Measurements from ENCODE around the gene GFPT2.

The GFPT2 gene

GRCh38 chr5:180353048-180353979, at the start of gene GFPT2:
GFPT2 (minus strand) TSS chr5:180353336; CDS start chr5:180353217, 119 bp downstream.
- DNase-seq = peak; percentile 73

DNA sequence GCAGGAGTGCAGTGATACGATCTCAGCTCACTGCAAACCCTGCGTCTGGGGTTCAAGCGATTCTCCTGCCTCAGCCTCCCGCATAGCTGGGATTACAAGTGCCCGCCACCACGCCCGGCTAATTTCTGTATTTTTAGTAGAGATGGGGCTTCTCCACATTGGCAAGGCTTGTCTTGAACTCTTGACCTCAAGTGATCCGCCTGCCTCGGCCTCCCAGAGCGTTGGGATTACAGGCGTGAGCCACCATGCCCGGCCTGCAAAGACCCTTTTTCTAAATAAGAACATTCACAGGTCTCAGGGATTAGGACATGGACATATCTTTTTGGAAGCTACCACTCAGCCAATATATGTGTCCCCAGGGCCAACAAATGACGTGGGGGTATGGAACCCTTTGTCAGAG, 49.6 kb upstream of the GFPT2 start:
- DNase-seq = no peak

DNA sequence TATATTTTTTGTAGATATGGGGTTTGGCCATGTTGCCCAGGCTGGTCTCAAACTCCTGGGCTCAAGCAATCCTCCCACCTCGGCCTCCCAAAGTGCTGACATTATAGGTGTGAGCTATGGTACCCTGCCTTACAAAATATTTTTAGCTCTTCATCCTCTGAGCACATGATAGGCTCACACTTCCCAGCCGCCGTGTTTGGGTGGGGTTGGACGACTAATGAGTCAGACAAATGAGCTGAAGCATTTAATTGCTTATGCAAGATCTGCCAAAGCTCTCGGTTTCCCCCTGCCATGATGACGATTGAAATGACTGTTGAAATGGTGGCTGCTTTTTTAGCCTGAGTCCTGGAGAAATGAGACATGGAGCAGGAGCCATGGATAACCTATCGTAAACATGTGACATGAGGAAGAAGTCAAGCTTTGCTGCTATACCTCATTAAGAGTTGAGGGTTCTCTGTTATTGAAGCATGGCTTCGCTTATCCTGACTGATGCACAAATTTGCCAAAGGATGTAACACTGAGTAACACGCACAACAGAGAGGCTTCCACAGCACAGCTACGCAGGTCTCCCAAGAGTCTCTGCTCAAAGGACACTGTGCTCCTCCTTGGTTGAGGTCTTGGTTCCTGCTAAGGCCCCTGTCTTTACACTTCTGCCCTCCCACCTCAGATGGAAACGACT, 48.2 kb upstream of the GFPT2 start:
- DNase-seq = no peak

DNA sequence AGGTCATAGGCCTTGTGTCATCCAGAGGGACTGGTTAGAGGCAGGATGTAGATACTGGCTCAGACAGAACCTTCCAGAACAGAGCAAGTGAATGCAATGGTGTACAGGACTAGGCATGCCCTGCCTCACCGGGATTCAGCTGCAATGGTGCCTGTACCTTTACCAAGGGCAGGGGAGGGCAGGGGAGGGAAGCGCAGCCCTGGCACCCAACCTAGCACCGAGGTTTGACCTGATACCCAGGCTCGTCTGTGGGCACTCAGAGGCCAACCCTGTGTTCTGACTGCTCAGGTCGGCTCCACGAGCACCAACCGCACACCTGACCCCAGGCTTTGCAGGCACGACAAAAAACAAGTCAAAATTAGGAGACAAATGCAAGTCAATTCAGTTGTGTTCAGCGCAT, 47.3 kb upstream of the GFPT2 start:
- no peak for DNase-seq

DNA sequence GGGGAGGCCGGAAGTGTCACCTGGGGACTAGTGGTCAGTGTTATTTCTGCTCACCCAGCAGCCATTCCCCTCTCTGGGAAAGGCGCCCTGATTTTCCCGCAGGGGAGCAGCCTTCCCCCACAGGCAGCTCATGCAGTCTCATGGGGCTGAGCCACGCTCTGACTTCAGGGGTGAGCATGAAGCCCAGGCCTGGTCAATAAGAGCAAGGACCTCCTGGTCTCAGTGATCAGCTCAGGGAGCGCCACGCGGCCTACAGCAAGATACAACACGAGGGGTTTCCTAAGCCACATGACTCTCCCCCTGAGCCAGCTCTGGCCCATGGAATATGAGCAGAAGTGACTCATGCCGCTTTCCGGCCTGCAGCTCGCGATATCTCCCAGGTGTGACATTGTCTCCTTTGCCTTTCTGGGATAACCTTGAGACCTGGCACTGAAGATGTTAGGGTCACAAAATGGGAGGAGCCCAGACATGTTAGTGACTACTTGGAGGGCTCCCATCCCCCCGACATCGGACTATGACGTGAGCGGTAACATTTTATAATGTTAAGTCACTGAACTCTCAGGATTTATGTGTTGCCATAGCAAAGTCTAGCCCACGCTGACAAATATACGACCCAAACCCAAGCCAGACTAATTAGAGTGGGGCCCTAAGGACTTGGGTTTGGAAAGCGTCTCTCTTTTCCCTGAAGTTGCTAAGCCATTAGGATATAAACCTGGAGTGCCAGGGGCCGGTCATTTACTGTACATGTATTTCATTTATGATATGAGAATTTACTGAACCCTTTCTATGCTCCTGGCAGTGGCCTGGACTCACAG, 46.5 kb upstream of the GFPT2 start:
- no peak for DNase-seq

GRCh38 chr5:180396926-180397325, 43.8 kb upstream of the GFPT2 start:
- DNase-seq = no peak

- DNase-seq = no peak
Observed at GRCh38 chr5:180395540-180396274, 42.6 kb upstream of the GFPT2 start.

DNA sequence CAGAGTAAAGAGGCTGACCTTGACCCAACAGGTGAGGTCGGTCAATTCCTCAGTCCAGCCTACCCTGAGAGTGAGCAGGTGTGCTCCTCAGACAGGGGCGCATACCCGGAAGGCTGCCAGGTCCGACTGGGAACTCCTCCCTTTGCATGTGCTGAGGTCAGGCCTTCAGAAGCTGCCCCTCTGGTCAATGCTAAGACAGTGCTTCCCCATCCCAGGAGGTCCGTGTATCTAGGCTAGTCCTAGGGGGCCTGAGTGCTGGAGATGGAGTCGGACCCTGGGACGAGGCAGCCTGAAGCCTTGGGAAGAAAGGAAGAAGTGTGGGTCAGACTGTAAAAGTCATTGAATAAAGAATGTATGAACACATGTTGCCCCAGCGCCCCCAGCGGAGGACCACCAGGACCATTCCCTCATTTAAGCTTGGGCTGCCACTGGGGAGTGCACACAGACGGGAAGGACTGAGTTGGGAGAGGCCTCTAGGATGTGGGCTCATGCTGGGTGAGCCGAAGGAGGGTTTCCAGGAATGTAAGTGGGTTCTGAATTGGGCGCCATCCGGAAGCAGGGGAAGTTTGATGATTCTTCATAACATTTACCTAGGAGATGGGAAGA, 41.0 kb upstream of the GFPT2 start:
- DNase-seq = no peak

GRCh38 chr5:180391276-180391675, 38.1 kb upstream of the GFPT2 start:
- DNase-seq = no peak

DNA sequence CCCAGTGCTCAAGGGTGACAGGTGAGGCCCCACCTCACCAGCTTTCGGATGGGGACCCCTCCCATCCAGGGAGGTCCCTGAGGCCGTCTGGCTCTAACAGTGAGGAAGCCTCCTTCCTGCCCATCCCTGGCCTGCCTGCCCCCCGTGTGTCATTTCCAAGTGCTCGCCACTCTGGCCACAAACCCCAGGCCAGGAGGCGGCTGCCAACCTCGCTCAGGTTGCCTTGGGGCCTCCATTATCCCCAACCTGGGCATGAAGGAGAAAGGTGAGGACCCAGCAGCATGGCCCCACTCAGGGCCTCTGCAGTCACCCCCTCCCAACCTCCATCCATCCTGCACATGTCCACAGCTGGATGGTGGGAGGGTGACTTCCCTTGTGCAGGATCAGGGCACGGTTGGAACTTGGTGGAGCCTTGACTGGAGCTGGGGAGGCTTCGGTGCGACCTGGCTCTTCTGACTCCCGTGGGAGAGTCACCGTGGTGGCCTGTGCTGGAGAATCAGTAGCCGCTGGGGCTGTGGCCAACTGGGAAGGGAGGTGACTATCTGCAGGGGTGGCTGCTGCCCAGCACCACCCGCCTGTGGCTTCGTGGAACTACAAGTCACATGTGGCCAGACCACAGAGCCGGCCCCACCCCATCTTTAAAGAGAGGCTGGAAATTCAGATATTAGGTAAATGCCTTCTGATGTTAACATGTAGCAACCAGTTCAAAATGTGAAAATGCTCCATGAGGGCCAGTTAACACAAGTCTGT, 37.5 kb upstream of the GFPT2 start:
- DNase-seq = no peak

GRCh38 chr5:180389252-180390101, 36.3 kb upstream of the GFPT2 start:
- DNase-seq = no peak

- DNase-seq = no peak
Observed at GRCh38 chr5:180387798-180388197, 34.7 kb upstream of the GFPT2 start.

DNA sequence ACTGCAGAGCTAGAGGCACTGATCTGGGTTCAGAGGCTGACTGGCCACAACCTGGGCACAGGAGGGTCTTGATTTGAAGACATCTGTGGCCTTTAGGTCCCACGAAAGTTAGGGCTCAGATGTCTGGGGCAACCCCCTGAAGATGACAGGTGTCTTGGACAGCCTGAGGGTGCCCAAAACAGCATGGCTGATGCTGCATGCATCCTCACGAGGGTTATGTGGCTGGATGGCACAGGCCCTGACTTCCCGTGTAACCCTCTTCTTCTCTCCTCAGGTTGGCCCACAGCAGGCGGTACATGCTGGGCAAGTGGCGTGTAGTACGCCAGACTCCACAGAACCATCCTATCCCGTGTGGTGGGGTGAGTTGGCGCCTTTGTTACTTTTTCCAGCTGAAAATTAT, 29.8 kb upstream of the GFPT2 start:
- no peak for DNase-seq

- DNase-seq = no peak
Observed at GRCh38 chr5:180381851-180382480, 28.8 kb upstream of the GFPT2 start.

- DNase-seq = no peak
Observed at GRCh38 chr5:180381428-180381827, 28.3 kb upstream of the GFPT2 start.

DNA sequence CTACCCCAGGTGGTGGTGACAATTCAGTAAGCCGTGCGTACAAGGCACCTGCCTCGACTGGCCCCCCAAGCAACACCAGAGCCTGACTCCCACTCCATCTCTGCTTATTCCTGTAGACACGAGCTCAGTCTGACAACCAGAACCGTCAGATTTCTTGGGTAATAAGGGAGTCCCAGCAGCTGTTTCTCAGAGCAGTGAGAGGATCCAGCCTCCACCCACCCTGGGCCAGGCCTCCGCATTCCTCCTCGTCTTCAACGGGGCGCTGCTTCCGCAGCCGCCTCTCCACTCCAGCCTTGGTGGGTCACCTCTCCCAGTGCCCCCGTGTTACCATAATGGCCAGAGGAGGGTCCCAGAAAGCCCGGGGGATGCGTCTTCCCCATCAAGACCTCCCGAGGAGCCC, 27.7 kb upstream of the GFPT2 start:
- no peak for DNase-seq

- no peak for DNase-seq
Observed at GRCh38 chr5:180380441-180380840, 27.3 kb upstream of the GFPT2 start.

- DNase-seq = no peak
Observed at GRCh38 chr5:180379355-180380070, 26.4 kb upstream of the GFPT2 start.
